ENCODE measurements around the gene GIN1. TPM values are rescaled to one million over a fixed set of nuclear protein-coding genes. Genes with fewer than 3 reads are reported as not detected.
"Not testable (repeated sequence)": the region's sequence is repeated elsewhere in the genome, so short reads cannot be mapped to it uniquely, and the experiment has no call there.

GIN1 gene
- total RNA-seq, 1 donor from 2014 or later = 3.5 TPM

GRCh38 chr5:103110403-103110802 lies 9.5 kb downstream of the GIN1 start:
- no peak for DNase-seq (ENCODE audit: low read depth, low spot score)

- DNase-seq (ENCODE audit: low read depth, low spot score) = no peak
Measured at GRCh38 chr5:103109277-103109676, 10.7 kb downstream of the GIN1 start.

- no peak for DNase-seq (ENCODE audit: low read depth, low spot score)
Measured at GRCh38 chr5:103108086-103108485, 11.9 kb downstream of the GIN1 start.

GRCh38 chr5:103102234-103102633 lies 17.7 kb downstream of the GIN1 start:
- no peak for DNase-seq (ENCODE audit: low read depth, low spot score)

- DNase-seq (ENCODE audit: low read depth, low spot score) = no peak
Measured at GRCh38 chr5:103101079-103101750, 18.7 kb downstream of the GIN1 start.

- DNase-seq (ENCODE audit: low read depth, low spot score) = no peak
Measured at GRCh38 chr5:103098993-103099392, 20.9 kb downstream of the GIN1 start.

- no peak for DNase-seq (ENCODE audit: low read depth, low spot score)
Measured at GRCh38 chr5:103094737-103095136, 25.2 kb downstream of the GIN1 start.

GRCh38 chr5:103093727-103094126 lies 26.2 kb downstream of the GIN1 start:
- no peak for DNase-seq (ENCODE audit: low read depth, low spot score)

GRCh38 chr5:103092676-103093075 lies 27.3 kb downstream of the GIN1 start:
- DNase-seq (ENCODE audit: low read depth, low spot score) = no peak

- no peak for DNase-seq (ENCODE audit: low read depth, low spot score)
Measured at GRCh38 chr5:103090791-103091190, 29.1 kb downstream of the GIN1 start.

- no peak for DNase-seq (ENCODE audit: low read depth, low spot score)
Measured at GRCh38 chr5:103089272-103089671, 30.7 kb downstream of the GIN1 start.

GRCh38 chr5:103086547-103086946 lies 33.4 kb downstream of the GIN1 start:
- DNase-seq (ENCODE audit: low read depth, low spot score) = no peak

GRCh38 chr5:103079796-103080195 lies 40.1 kb downstream of the GIN1 start:
- no peak for DNase-seq (ENCODE audit: low read depth, low spot score)

- no peak for DNase-seq (ENCODE audit: low read depth, low spot score)
Measured at GRCh38 chr5:103075442-103075841, 44.5 kb downstream of the GIN1 start.

GRCh38 chr5:103073500-103073899 lies 46.4 kb downstream of the GIN1 start:
- not testable (repeated sequence) for DNase-seq (ENCODE audit: low read depth, low spot score)

- no peak for DNase-seq (ENCODE audit: low read depth, low spot score)
Measured at GRCh38 chr5:103066326-103066725, 53.6 kb downstream of the GIN1 start.

GRCh38 chr5:103060424-103060954 lies 59.4 kb downstream of the GIN1 start:
- DNase-seq (ENCODE audit: low read depth, low spot score) = no peak

- no peak for DNase-seq (ENCODE audit: low read depth, low spot score)
Measured at GRCh38 chr5:103059525-103059924, 60.4 kb downstream of the GIN1 start.

GRCh38 chr5:103057208-103058130 lies 62.5 kb downstream of the GIN1 start:
- no peak for DNase-seq (ENCODE audit: low read depth, low spot score)

- DNase-seq (ENCODE audit: low read depth, low spot score) = not testable (repeated sequence)
Measured at GRCh38 chr5:103046706-103047105, 73.2 kb downstream of the GIN1 start.

- peak; percentile 8 for DNase-seq (ENCODE audit: low read depth, low spot score)
Measured at GRCh38 chr5:103041071-103041676, 78.8 kb downstream of the GIN1 start.

Data from pulmonary artery endothelial cell (primary cell).